Measurements from ENCODE around the gene SETBP1.

- TF ChIP-seq CTCF (IDR thresholded peaks at IDR 0.05; ENCODE audit: insufficient read depth, low read depth, low read length) (no peak), EZH2 (IDR thresholded peaks at IDR 0.05; ENCODE audit: insufficient read depth, low read length) (no peak)
Measured at GRCh38 chr18:44683556-44683955, 2.9 kb downstream of the SETBP1 start.

Measured in astrocyte (in vitro differentiated cells and primary cell).